B cell (primary cell): ENCODE results near the gene GFOD1.

Source experiments
- CTCF ChIP-seq: fragments of 200-600 bp; IDR thresholded peaks from one replicate; pipeline ENCODE4 v1.8.0; 2022; ENCODE audit warnings: antibody characterized with exemption, mild to moderate bottlenecking
- EZH2 ChIP-seq: IDR thresholded peaks from 2 replicates; pipeline ENCODE4 v1.6.1; 2012; ENCODE audit warnings: borderline replicate concordance, low read depth, mild to moderate bottlenecking, moderate library complexity, low read length; ENCODE audit not compliant: insufficient read depth, poor library complexity, severe bottlenecking

DNA sequence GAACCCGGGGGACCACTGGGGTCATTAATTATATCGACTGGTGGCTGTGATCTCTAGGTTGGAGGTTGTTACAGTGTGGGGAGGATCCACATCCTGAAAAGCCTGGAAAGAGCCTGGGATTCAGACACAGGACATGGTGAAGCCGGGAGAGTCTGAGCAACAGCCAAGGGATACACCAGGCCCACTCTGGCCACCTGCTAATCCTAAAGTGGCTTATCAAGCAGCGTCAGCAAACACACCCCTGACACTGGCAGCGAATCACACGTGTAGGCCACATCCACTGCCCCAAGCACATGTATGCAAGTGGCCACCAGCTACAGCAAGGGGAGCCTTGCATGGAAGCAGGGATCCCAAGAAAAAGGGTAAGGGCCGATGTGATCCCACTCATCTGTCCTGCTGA lies 41.0 kb downstream of the GFOD1 start:
- TF ChIP-seq CTCF (no peak), EZH2 (no peak)
